Hippocampal formation (tissue), 2 donors: ENCODE measurements around the gene FDPS.
"Not testable (repeated sequence)": the region's sequence is repeated elsewhere in the genome, so short reads cannot be mapped to it uniquely, and the experiment has no call there.

ENCODE experiments used
- DNase-seq, 2 donors: peaks; one replicate each; lab custom pipeline; 2025; lab: John Stamatoyannopoulos, UW

FDPS gene

DNA sequence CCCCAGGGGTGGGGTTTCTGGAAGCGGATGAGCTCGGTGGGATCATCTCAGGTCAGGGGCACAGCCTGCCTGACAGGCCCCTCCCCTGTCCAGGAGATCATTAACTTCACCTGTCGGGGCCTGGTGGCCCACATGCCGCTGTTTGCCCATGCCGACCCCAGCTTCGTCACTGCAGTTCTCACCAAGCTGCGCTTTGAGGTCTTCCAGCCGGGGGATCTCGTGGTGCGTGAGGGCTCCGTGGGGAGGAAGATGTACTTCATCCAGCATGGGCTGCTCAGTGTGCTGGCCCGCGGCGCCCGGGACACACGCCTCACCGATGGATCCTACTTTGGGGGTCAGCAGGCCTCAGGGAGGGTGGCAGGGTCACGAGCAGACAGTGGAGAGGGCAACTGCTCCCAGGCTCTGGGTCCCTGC lies 23.0 kb upstream of the FDPS start:
- no peak for DNase-seq

DNA sequence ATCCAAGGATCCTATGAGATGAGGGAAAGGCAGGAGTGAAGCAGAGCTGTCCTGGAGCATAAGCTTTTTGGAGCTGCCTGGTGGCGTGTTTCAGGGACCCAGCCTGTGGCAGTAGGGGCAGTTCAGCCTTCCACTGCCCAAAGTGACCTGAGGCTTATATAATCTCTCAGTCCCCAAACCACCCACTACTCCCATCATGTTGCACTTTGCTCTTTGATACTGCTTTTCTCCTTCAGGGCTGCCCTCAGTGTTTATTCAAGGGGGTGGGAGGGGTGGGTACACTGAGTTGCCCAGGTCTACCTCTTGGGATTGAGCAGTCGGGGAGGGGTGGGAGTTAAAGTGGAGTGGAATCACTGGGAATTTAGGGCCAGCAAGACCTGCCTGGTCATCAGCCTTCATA lies 22.1 kb upstream of the FDPS start:
- no peak for DNase-seq

DNA sequence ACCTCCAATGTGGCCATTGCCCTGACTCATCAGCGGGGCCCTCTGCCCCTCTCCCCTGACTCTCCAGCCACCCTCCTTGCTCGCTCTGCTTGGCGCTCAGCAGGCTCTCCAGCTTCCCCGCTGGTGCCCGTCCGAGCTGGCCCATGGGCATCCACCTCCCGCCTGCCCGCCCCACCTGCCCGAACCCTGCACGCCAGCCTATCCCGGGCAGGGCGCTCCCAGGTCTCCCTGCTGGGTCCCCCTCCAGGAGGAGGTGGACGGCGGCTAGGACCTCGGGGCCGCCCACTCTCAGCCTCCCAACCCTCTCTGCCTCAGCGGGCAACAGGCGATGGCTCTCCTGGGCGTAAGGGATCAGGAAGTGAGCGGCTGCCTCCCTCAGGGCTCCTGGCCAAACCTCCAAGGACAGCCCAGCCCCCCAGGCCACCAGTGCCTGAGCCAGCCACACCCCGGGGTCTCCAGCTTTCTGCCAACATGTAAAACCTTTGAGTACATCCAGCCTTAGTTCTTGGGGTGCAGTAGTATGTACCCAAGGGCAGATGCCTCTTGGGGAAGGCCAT lies 20.6 kb upstream of the FDPS start:
- no peak for DNase-seq

DNA sequence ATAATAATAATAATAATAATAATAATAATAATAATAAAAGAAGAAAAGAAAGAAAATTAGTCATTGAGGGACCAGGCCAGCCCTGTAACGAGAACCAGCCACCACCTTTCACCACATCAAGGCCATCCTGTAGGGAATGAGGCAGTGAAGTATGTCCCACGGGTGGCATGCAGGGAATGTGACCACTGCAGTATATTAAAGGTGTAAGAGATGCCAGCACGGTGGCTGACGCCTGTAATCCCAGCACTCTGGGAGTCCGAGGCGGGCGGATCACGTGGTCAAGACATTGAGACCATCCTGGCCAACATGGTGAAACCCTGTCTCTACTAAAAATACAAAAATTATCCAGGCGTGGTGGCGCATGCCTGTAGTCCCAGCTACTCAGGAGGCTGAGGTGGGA lies 17.7 kb upstream of the FDPS start:
- not testable (repeated sequence) for DNase-seq

DNA sequence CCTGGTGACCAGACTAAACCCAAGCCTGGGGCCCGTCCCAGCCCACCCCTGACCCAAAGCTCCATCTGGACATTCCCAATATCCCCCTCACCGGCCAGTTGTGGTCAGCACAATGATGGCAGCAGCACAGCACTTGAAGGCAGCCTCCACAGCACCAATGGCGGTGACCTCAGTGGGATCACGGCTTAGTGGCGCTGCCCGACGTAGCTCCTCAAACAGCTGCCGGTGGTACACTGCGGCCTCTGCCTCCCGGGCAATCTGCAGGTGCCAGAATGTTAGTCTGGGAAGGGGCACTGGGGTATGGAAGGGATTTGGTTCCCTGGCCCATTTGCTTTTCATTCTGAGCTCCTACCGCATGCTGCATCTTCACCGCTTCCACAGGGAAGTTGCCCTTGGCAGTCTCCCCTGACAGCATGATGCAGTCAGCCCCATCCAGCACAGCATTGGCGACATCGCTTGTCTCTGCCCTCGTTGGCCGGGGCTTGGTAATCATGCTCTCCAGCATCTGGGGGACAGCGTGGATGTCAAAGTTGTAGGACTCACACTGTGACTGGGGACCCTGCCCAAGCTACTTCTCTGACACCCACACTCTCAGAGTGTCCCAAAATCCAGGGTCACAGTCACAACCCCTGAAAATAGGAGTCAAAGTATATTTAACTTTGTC lies 15.4 kb upstream of the FDPS start:
- no peak for DNase-seq

DNA sequence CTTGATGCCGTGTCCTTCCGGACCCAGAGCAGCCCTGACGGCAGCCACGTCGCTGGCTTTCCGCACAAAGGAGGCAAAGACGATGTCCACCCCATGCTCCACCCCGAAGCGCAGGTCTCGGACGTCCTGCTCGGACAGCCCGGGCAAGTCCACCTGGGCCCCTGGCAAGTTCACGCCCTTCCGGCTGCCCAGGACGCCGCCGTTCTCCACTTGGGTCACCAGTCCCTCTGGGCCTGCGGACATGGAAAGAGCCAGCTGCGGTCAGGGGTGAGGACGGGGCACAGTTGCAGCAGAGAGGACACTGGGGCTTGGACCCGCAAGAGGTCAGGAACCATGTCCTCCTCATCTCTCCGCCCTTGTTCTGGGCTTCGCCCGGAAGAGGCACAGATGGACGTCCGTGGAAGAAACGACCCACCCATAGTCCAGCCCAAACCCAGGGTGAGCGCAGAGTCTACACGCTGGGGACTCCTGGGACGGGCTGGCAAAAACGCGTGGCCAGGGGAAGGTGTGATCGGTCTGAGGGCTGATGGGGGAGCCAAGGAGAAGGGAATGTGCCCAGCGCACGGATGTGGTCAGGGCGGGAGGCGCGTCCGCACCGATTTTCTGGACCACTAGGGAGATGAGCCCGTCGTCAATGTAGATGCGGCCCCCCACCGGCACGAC lies 14.0 kb upstream of the FDPS start:
- no peak for DNase-seq

DNA sequence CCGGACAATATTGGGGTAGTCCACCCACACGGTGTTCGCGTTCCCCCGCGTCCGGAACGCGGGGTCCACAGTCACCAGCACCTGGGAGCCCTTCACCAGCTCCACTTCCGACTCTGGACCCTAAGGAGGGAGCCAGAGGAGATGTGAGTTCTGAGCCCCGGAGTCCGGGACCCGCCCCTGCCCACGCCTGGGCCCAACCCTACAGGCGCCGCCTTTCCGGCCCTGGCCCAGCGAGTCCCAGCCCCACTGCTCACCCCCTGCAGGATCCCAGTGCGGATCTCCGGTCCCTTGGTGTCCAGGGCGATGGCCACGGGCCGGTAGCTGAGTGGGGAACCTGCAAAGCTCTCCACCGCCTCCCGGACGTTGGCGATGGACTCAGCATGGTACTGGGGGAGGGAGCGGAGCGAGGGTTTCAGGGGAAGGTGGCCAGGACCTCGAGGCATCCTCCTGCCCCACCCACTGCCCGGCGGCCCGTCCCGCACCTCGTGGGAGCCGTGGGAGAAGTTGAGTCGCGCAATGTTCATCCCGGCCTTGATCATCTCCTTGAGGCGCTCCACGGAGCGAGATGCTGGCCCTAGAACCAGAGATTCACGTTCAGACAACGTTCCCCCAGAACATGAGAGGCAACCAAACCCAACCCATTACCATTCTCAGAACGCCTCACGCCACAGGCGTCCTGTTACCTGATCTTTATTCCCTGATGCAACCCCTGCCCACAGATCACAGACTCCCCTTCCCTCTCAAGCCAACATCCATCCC lies 13.3 kb upstream of the FDPS start:
- DNase-seq = no peak

DNA sequence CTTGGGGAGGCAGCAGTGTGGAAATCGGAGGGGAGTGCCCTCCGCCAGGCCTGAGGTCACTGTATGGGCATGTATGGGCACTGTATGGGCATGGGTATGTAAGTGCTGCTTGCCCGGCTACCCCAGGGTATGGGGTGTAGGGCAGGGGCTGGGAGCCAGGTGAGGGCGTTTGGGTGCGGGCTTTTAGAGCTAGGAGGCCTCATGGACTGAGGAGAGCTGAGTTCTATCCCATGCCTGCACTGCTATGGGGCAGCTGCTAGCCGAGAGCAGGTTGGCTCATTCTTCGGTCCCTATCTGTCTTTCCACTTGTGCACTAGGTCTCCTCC lies 12.8 kb upstream of the FDPS start:
- no peak for DNase-seq

DNA sequence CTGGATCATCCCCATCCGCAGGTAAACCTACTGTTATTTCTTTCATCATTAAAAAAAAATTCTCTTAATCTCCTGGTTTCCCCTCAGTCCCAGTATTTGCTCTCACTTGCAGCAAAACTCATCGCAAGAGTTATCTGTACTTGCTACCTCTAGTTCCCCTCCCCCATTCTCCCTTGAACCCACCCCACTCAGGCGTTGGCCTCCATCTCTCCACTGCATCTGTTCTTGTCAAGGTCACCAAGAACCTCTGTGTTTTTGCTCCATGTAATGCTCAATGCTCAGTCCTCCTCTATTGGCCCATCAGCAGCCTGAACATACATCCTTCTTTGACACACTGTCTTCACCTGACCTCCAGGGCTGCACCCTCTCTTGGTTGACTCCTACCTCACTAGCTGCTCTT lies 12.0 kb upstream of the FDPS start:
- DNase-seq = no peak

DNA sequence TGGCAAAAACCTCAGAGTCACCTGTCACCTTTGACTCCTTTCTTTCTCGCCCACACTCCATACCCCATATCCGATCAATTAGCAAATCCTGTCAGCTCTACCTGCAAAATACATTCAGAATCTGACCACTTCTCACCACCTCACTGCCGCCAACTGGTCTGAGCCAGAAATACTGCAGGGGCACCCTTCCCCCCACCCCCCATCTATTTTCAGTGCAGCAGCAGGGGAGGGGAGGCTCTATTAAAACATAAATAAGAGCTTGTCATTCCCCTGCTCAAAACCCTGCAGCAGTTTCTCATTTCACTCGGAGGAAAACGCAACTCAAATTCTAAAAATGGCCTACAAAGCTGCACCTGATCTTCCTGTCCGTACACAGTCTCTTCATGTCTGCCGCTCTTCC lies 11.3 kb upstream of the FDPS start:
- no peak for DNase-seq

DNA sequence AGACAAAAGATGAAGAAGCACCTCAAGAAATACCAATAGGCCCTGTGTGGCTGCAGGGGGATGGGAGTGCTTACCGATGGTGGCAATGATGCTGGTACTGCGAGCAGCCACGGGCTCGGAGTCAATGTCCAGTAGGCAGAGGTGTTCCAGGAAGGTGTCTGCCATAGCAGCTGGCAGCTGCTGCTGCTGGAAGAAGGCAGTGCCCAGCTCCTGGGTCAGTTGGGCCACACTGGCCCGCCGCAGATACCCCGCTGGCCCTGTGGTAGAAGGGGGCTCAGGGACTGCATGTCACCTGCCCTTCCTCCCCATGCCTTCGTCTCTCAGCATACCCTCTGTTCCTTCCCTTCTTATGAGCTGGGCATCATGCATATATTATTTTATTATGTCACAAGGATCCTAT lies 8.6 kb upstream of the FDPS start:
- DNase-seq = no peak

DNA sequence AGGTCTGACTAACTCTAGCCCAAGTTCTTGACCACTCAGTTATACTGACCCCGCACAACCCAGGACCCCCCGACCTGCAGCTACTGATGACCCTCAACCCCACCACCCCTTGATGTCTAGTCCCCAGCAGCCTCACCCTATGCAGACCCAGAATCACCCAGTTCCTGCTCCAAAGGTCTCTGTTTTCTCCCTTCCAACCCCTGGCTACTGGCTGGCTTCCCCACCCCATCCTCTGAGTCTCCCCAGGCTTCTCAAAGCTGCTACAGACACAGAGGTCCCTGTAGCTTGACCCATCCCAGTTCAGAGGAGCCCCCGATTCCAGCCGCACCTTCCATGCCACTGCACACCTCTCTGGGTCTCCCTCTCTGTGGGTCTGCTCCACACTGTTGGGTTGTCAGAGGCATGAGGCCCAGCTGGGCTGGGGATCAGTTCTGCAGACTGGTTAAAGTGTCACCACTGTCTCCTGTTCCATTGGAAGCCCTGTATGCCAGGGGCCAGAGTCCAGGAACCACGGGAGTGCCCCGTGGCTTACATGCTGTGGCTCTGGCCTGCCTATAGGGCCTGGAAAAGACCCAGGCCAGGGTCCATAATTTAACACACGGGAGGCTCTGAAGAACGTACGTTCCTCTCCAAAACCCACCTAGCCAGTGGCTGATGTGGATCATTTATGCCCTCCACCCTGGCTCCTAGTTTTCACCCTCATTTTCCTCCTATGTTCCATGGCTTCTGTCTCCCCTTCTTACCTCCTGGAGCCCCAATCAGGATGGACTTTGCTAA lies 7.9 kb upstream of the FDPS start:
- no peak for DNase-seq

DNA sequence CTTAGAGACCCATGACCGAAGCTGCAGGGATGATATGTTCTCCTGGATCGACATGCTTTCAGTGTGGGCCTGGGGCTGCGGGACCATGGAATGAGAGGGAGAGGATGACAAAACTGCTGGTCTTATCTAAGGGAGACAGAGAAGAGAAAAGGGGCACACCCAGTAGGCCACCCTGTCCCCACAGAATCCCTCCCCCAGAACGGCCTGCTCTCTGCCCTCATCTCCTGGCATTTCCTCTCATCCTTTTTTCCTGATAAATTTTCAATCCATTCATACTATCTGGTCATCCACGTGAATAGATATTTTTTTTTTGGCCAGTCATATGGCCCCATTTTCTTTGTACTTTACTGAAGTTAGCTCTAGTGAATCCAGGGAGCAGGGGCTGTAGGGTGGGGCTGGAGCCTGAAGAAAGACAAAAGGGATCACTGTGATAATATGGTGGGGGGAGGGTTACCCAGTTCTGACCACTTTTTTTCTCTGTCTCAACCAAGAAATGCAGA lies 7.3 kb upstream of the FDPS start, which contains the start of gene PKLR:
TSS of gene PKLR (minus strand) at position 97 of the 500 bp plus-strand sequence. CDS start at position 54, 43 bp downstream.
- no peak for DNase-seq

DNA sequence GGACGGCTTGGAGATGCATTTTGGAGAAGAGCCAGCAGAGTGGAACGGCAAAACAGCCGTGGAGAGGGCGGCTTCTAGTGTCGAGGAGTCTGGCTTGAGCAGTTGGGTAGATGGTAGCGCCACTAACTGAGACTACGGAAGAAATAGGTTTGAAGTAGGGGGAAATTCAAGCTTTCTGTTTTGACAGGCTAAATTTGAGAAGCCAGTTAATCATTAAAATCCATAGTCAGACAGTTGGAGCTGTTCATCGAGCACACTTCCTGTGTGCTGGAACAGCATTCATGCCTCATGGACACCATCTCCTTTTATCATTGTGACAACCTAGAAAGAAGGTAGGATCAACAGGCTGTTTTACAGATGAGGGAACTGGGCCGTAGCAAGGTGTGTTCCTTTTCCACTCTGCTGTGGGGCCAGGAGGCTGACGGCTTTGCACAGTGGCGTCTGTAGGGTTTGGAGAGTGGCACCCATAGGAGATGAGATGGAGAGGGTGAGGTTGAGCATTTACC lies 4.1 kb upstream of the FDPS start:
- DNase-seq = no peak

DNA sequence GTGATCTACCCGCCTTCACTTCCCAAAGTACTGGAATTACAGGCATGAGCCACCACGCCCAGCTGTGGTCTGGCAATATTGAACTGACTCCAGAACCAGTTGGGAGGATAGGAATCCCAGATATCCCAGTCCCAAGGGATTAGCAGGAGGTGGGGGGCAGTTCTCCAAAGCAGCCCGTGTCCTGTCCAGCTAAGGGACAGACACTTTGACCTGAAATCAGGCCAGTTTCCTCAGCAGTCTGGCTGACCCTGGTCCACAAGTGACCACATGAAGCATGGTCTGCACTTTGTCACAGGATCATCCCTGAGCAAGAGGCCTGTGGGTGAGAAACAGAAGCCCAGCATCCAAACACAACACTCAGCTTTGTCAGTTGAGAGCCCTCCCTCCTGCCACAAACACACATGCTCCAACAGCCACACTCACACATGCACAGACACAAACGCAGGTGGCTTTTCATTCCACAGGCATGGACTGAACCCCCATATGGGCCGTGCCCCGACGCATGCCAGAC lies 2.7 kb upstream of the FDPS start:
- no peak for DNase-seq

DNA sequence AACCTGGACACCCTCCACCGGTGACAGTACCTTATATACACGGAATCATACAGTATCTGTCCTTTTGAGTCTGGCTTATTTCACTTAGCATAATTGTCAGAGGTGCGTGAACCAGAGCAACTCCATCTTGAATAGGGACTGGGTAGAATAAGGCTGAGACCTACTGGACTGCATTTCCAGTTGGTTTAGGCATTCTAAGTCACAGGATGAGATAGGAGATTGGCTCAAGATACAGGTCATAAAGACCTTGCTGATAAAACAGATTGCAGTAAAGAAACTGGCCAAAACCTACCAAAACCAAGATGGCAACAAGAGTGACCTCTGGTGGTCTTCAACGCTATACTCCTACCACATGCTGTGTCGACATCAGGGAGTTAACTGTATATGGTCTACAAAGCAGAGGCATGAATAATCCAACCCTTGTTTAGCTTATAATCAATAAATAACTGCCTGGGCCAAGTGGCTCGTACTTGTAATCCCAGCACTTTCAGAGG lies 1.4 kb upstream of the FDPS start:
- no peak for DNase-seq

DNA sequence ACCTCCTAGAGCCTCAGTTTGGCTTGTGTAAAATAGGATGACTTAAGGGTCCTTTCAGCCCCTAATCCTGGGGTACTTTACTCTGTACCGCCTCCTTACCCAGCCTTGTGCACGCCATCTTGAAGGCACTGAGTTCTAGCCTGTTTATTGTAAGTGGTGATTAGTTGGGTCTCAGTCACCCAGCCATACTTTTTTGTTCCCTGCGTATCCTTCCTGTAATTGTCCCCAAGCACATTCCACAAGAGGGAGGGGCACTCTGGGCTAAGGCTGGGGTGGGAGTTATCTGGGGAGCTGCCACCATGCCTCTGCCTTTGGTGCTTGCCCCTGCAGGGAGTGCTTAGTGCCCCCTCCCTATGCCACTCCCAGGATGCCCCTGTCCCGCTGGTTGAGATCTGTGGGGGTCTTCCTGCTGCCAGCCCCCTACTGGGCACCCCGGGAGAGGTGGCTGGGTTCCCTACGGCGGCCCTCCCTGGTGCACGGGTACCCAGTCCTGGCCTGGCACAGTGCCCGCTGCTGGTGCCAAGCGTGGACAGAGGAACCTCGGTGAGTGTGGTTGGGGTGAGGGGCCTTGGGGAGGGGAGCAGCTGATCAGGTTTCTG lies 856 bp downstream of the FDPS start:
- no peak for DNase-seq

DNA sequence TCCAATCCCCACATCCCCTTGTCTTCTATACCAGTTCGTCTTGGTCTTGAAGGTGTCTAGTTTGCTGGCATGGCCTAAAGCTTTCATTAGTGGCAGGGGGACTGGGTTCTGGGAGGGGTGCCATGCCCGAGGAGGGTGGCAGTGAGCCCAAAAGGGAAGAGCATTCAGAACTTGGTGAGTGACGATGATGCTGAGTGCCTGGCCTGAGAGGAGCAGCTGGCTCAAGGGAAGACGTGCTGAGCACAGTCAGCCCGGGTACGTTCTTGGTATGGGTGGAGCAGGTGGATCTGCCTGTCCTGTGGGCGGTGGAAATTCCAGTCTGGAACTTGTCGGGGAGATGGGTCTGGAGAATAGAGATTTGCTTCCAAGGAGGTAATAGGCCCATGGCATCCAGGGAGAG lies 4.6 kb downstream of the FDPS start:
- peak in 1 of 2 donors; percentile 20 for DNase-seq

DNA sequence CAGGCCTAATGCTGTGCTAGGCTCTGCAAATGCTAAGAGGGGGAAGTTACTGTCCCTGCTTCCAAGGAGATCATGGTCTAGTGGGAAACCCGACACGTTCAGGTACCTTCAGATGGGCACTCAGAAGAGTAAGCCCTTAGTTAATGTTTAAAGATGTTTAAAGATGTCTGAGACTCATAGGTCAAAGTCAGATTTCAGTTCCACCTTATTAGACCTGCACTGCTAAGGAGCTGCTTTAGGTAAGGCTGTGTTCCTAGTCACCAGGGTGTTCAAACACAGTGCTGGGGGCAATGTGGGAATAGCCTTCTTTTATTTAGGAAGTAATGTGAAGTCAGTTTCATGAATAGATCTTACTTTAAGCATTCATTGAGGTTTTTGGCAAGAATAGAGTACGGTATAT lies 8.3 kb downstream of the FDPS start:
- DNase-seq = no peak

DNA sequence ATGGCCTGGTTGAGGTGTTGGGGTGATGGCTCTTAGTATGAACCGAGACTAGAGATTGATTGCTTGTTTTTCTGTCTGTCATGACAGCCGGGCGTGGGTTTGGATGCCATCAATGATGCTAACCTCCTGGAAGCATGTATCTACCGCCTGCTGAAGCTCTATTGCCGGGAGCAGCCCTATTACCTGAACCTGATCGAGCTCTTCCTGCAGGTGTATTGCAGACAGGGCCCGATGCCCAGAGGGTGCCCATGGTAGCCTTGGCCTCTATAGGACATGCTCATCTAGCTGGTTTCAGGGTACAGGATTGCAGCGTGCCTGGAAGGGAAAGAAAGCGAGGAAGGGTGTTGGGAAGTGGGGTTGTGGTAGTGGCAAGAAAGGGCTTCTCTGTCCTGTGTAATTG lies 9.4 kb downstream of the FDPS start:
- no peak for DNase-seq

DNA sequence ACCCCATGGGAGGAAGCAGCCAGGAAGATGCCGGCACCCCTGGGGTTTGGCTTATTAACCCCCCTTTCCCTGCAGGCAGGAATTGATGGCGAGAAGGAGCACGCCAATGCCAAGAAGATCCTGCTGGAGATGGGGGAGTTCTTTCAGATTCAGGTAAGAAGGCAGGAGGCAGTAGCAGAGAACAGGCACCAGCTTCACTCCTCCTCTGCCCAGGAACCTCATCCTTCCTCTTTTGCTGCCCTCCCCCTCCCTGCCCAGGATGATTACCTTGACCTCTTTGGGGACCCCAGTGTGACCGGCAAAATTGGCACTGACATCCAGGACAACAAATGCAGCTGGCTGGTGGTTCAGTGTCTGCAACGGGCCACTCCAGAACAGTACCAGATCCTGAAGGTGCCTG lies 10.9 kb downstream of the FDPS start:
- no peak for DNase-seq
